ENCODE measurements around the gene PKIB. TPM values are rescaled to one million over a fixed set of nuclear protein-coding genes. Genes with fewer than 3 reads are reported as not detected.
"Not testable (repeated sequence)": the region's sequence is repeated elsewhere in the genome, so short reads cannot be mapped to it uniquely, and the experiment has no call there.

PKIB gene
- total RNA-seq, 2 donors from 2014 or later, result 63.4 to 113 TPM

DNA sequence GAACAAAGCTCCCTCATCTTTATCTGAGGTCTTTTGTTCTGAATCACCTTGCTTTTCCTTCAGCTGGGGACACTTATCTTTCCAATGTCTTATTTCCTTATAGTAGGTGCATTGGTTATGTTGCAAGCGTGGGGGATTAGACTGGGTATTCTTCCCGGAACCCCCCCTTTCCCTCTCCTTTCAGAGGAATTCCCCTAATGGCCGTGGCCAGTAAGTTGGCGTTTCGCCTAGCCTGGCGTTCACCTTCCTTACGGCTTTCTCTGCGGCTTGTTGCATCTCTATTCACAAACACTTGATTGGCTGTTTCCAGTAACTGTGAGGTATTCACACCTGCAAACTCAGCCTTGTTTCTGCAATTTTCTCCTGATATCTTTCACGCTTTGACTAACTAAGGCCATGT is 136.5 kb downstream of the PKIB start:
- Histone ChIP-seq H3K27me3 (no peaks in the 10 kb centered on the region), H3K36me3 (no peaks in the 10 kb centered on the region), H3K4me3 (no peak overlapping the region), H3K9me3 (no peaks in the 10 kb centered on the region), H3K27ac (no peak overlapping the region), H3K9ac (ENCODE audit: low read depth in 2 of 2, low read length in 2 of 2) (no peak overlapping the region), H3K4me1 (no peaks in the 10 kb centered on the region)
- intact Hi-C loops (cut with DNase I), result loop anchor here (5.0 kb wide), 1 partner anchor 91 kb away; no protein-coding TSS in a partner anchor
- no peak for DNase-seq
- TF ChIP-seq, protein P1, sequence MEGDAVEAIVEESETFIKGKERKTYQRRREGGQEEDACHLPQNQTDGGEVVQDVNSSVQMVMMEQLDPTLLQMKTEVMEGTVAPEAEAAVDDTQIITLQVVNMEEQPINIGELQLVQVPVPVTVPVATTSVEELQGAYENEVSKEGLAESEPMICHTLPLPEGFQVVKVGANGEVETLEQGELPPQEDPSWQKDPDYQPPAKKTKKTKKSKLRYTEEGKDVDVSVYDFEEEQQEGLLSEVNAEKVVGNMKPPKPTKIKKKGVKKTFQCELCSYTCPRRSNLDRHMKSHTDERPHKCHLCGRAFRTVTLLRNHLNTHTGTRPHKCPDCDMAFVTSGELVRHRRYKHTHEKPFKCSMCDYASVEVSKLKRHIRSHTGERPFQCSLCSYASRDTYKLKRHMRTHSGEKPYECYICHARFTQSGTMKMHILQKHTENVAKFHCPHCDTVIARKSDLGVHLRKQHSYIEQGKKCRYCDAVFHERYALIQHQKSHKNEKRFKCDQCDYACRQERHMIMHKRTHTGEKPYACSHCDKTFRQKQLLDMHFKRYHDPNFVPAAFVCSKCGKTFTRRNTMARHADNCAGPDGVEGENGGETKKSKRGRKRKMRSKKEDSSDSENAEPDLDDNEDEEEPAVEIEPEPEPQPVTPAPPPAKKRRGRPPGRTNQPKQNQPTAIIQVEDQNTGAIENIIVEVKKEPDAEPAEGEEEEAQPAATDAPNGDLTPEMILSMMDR (IDR thresholded peaks at IDR 0.05), result no peak

- no peaks in the 10 kb centered on the region for H3K4me1 ChIP-seq
- H3K36me3 ChIP-seq, result no peaks in the 10 kb centered on the region
- DNase-seq, result no peak
- no peak overlapping the region for H3K9ac ChIP-seq (ENCODE audit: low read depth in 2 of 2, low read length in 2 of 2)
- no peak overlapping the region for H3K4me3 ChIP-seq
- H3K27ac ChIP-seq, result no peak overlapping the region
- intact Hi-C loops (cut with DNase I), result loop anchor here (5.0 kb wide), 1 partner anchor 90 kb away; no protein-coding TSS in a partner anchor
- no peaks in the 10 kb centered on the region for H3K9me3 ChIP-seq
- no peaks in the 10 kb centered on the region for H3K27me3 ChIP-seq
- TF ChIP-seq, protein P1 (IDR thresholded peaks at IDR 0.05), result no peak
Observed at GRCh38 chr6:122747573-122747972, 137.4 kb downstream of the PKIB start.

- not testable (repeated sequence) for H3K9me3 ChIP-seq; H3K27me3 ChIP-seq; H3K4me3 ChIP-seq; H3K9ac ChIP-seq (ENCODE audit: low read depth in 2 of 2, low read length in 2 of 2); H3K36me3 ChIP-seq; DNase-seq; H3K4me1 ChIP-seq; H3K27ac ChIP-seq
- intact Hi-C loops (cut with DNase I), result loop anchor here (5.0 kb wide), 1 partner anchor 88 kb away; no protein-coding TSS in a partner anchor
Observed at GRCh38 chr6:122748945-122749344, 138.7 kb downstream of the PKIB start.

- intact Hi-C loops (cut with DNase I), result loop anchor here (5.0 kb wide), 1 partner anchor 88 kb away; no protein-coding TSS in a partner anchor
- no peak overlapping the region for H3K27ac ChIP-seq
- no peaks in the 10 kb centered on the region for H3K36me3 ChIP-seq
- DNase-seq, result no peak
- H3K9ac ChIP-seq (ENCODE audit: low read depth in 2 of 2, low read length in 2 of 2), result no peak overlapping the region
- H3K4me1 ChIP-seq, result no peaks in the 10 kb centered on the region
- no peak overlapping the region for H3K4me3 ChIP-seq
- no peaks in the 10 kb centered on the region for H3K9me3 ChIP-seq
- TF ChIP-seq, protein P1 (IDR thresholded peaks at IDR 0.05), result no peak
- no peaks in the 10 kb centered on the region for H3K27me3 ChIP-seq
Observed at GRCh38 chr6:122749451-122750050, 139.3 kb downstream of the PKIB start.

GRCh38 chr6:122751326-122751725 is 141.1 kb downstream of the PKIB start:
- intact Hi-C loops (cut with DNase I), result no loop called here
- TF ChIP-seq, protein P1 (IDR thresholded peaks at IDR 0.05), result no peak
- Histone ChIP-seq H3K9me3 (no peaks in the 10 kb centered on the region), H3K27me3 (no peaks in the 10 kb centered on the region), H3K27ac (no peak overlapping the region), H3K36me3 (no peaks in the 10 kb centered on the region), H3K4me3 (no peak overlapping the region), H3K9ac (ENCODE audit: low read depth in 2 of 2, low read length in 2 of 2) (no peak overlapping the region), H3K4me1 (no peaks in the 10 kb centered on the region)
- no peak for DNase-seq

DNA sequence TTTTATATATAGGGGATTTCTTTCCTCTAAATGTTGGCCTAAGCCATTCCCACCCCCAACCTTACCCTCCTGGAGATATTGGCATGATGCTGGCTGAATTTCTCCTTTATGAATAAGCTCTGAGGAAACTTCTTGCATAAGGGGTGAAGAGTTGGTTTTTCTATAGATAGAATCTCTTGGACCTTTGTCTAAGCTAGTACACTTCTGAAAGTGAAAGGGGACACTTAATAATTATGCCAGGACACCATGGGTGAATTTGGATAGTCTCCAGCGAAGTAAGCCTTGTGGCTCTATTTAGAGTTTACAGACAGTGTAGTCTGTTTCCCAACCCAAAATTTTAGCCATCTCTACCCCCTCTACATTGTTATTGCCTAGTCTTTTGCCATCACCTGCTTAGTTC is 142.3 kb downstream of the PKIB start:
- TF ChIP-seq, protein P1 (IDR thresholded peaks at IDR 0.05), result no peak
- Histone ChIP-seq H3K27ac (no peak overlapping the region), H3K27me3 (no peaks in the 10 kb centered on the region), H3K9ac (ENCODE audit: low read depth in 2 of 2, low read length in 2 of 2) (no peak overlapping the region), H3K36me3 (no peaks in the 10 kb centered on the region), H3K4me3 (no peak overlapping the region), H3K9me3 (no peaks in the 10 kb centered on the region), H3K4me1 (no peaks in the 10 kb centered on the region)
- no peak for DNase-seq
- intact Hi-C loops (cut with DNase I), result no loop called here
